GM21367 (cell line): ENCODE results near the gene RIBC1.
"Not testable (repeated sequence)": the region's sequence is repeated elsewhere in the genome, so short reads cannot be mapped to it uniquely, and the experiment has no call there.

Experiments
- ATAC-seq: cut with Tn5 transposase; IDR thresholded peaks from one replicate; pipeline ENCODE4 v1.9.1; 2021; ENCODE audit not compliant: unreplicated experiment

RIBC1 gene

GRCh38 chrX:53422861-53423306, at the start of gene RIBC1:
Gene RIBC1, plus strand, starts transcription at chrX:53422873. Its CDS starts 3,404 bp downstream, at chrX:53426277.
- peak; percentile 12 for ATAC-seq

DNA sequence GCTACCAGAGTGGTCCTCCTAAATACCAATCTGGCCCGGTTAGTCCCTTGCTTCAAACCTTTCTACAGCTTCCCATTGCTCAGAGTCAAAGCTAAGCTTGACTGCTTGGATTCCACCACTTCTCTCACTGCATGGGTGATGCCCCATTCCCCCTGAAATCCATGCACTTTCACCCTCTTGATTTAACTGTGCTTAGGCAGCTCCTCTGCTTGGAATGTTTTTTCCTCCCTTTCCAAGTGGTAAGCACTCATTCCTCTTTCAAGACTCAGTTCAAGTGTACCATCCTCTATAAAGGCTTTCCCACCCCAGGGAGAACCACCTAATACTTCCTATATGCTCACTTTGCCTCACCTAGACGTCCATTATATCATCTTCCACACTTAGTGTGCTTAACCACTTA, 49.4 kb upstream of the RIBC1 start:
- ATAC-seq: no peak

DNA sequence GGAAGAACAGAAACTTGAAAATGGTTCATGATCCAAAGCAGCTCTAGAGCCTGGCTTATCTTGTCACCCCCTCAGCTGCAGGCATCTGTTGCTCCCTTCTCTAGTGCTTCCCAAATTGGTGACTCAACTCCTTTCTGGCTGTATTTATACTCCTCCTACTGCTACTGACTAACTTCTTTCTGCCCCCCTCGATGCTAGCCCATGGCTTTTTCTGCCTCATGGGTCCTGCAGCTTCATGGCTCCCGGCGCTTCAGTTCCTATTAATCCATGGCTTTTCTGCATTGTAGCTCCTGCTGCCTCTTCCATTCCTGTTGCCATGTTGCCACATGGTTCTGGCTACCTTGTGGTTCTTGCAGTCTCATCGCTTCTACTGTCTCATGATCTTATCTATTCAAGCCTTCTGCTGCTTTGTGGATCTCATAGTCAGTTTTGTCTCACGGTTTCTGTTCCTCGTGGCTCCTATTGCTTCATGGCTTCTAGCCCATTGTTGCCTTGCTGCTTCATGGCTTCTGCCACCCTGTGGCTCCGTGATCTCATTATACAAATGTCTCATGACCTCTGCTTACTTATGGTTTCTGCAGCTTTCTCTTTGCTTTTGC, 48.4 kb upstream of the RIBC1 start:
- ATAC-seq: no peak

DNA sequence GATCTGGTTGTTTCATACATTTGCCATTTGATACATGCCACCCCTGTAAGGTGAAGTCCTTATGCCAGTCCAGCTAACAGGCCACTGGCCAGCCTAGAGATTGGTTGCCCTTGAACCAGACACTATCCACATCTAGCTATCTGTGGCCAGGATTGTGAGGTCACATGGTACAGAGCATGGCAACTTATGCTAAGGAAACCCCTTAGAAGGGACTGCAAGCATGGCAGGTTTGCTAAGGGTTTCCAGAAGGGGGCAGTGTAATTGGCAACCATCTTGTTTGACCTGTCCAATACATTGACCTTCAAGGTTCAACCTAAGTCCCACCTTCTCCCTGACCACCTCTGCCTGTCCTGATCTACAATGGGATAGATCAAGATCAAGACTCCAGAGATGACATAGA, 47.8 kb upstream of the RIBC1 start:
- ATAC-seq: no peak

DNA sequence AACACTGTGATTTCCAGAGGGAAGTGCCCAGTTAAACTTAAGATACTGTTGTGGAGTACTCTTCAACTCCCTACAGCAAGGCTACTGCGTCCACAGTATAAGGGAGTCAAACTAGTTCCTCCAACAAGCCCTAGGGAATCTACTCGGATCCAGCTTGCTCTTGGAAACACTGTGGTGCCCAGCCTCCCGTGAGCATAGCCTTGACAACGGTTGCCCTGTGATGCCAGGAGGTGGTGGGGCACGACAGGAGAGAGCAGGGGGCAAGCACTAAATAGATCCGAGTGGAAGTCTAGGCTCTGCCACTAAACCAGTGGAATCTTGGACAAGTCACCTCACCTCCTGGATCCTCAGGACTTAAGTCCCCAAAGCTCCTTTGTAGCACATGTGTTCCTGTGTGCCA, 45.8 kb upstream of the RIBC1 start:
- no peak for ATAC-seq

- no peak for ATAC-seq
Observed at GRCh38 chrX:53377464-53377863, 45.2 kb upstream of the RIBC1 start.

DNA sequence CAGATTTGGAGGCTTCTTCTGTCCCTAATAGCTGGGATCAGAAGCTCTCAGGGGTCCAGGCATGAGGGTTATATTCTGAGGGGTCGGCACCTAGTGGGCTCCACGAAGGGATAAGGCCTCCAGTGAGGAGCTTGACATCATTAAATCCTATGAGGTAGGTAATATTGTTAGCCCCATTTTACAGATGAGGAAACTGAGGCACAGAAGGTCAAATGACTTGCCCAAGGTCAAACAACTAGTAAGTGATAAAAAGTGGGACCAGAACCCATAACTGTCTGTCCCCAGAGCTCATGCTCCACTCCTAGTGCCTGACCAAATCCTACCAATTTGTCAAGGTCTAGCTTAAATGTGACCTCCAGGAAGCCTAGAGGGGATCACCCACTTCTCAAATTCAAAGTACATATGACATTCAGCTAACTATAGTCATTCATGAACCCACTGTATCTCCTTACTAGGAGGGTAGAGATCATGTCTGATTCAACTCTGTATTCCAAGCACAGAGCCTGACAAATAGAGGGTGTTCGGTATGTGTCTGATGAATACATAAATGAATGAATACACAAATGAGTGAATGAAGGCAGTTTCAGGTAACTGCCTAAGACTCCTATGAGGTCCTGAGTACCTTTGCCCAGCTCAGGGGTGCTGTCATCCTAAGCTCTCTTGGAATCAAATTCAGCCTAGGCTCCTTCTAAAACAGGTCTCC, 43.5 kb upstream of the RIBC1 start:
- no peak for ATAC-seq

GRCh38 chrX:53379747-53380146, 42.9 kb upstream of the RIBC1 start:
- ATAC-seq: no peak

DNA sequence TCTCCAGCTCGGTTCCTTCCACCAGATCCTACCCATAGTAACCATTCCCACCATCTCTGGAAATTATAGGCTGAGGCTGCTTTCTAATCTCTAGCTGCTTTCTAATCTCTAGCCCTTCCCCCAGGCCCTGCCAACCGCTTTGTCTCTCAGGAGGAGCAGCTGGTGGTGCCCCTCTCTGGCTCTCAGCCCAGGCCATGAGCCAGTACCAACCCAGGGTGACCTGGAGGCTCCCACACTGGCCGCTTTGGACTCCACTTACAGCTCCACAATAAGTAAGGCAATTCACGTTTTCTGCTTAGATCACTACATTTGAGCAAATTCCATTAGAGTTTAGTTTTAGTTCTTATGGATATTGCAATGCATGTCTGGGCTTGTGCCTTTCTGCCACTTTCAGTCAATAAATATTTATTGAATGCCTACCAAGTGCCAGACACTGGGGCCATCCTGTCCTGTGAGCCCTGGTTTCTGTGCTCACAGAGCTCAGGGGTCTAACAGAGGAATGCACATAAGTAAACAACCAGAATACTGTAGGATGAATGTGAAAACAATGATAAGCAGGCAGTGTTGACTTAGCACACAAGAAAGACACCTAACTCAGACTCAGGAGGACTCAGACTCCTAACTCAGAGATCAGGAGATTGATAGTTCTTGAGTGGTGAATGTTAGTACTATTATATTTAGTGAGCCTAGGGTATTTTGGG, 39.1 kb upstream of the RIBC1 start:
- no peak for ATAC-seq

- no peak for ATAC-seq
Observed at GRCh38 chrX:53395605-53396298, 26.9 kb upstream of the RIBC1 start.

- no peak for ATAC-seq
Observed at GRCh38 chrX:53398216-53398615, 24.5 kb upstream of the RIBC1 start.

- no peak for ATAC-seq
Observed at GRCh38 chrX:53403535-53403934, 19.1 kb upstream of the RIBC1 start.

DNA sequence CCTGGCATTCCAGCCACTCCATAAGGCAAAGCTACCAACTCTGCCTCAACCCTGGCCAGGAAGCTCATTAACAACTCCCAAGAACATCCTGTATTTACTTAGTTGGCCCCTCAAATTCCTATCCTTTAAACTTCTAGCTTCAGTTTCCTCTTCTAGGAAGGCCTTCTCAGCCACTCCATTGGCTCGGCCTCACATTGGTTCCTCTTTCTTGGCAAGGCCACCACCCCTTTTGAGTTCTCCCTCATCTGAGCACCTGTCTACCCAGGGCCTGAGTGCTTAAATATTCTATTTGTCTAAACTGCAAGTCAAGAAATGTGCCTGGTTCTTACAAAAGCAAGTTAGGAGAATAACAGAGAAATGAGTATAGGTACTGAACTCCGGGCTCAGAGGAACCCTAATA, 10.2 kb upstream of the RIBC1 start:
- ATAC-seq: no peak

DNA sequence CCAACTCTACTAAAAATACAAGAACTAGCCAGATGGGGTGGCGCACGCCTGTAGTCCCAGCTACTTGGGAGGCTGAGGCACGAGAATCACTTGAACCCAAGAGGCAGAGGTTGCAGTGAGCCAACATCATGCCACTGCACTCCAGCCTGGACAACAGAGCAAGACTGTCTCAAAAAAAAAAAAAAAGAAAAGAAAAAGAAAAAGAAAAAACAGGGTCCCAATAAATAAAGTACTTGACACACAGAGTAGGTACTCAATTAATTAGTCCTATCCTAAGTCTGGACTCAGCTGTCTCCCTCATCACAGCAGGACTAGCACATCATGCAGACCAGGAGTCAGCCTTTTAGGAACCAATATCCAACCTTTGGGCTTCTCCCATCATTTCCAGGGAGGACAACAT, 2.3 kb upstream of the RIBC1 start:
- ATAC-seq: not testable (repeated sequence)

- no peak for ATAC-seq
Observed at GRCh38 chrX:53421125-53421524, 1.5 kb upstream of the RIBC1 start.

- no peak for ATAC-seq
Observed at GRCh38 chrX:53421772-53422085, 944 bp upstream of the RIBC1 start.

- ATAC-seq: peak; percentile 93
Observed at GRCh38 chrX:53422086-53422860, 400 bp upstream of the RIBC1 start, which contains the start of gene SMC1A. Gene SMC1A, minus strand, starts transcription at chrX:53422654. Its CDS starts 54 bp downstream, at chrX:53422600.

GRCh38 chrX:53429755-53430154, 7.1 kb downstream of the RIBC1 start:
- no peak for ATAC-seq

DNA sequence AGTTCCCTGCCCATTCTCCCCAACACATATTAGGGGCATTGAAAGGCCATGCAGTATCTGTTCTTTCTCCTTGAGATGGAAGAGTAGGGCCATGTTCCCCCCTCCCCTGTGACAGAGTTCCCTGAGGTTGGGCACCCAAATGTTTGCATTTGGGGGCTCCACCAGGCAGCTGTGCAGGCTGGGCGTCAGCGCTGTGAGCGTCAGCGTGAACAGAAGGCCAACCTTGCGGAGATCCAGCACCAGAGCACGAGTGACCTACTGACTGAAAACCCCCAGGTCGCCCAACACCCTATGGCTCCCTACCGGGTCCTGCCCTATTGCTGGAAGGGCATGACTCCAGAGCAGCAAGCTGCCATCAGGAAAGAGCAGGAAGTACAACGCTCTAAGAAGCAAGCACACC, 7.6 kb downstream of the RIBC1 start:
- ATAC-seq: no peak

GRCh38 chrX:53433651-53434639, 11.3 kb downstream of the RIBC1 start, which contains the start of gene HSD17B10:
Gene HSD17B10, minus strand, starts transcription at chrX:53434370. Its CDS starts 25 bp downstream, at chrX:53434345.
- peak; percentile 90 for ATAC-seq
